ENCODE results near the gene SMARCAD1. TPM values are rescaled to one million over a fixed set of nuclear protein-coding genes. Genes with fewer than 3 reads are reported as not detected.

SMARCAD1 gene
- total RNA-seq, 1 experiment from 2014 or later, result 17.0 TPM

DNA sequence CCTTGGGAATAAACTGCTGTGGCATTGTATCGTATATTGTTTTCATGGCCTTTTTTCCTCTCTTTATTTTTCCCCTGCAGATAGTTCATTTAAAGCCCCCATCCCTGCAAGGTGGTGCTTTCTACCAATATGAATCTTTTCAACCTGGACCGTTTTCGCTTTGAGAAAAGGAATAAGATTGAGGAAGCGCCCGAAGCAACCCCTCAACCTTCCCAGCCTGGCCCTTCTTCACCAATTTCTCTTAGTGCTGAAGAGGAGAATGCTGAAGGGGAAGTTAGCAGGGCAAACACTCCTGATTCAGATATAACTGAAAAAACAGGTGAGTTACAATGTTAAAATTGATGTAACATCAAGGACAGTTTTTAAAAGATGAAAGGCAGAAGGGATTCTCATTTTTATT lies 601 bp downstream of the SMARCAD1 start:
- Histone ChIP-seq H2AFZ (ENCODE audit: low read length) (peak overlapping the region; percentile 98), H3K79me2 (ENCODE audit: low read length) (peaks cover 31% of the 10 kb centered on the region), H3K36me3 (ENCODE audit: low read depth, low read length) (peaks cover 18% of the 10 kb centered on the region; the same call in 1 of the 2 replicates), H3K4me3 (ENCODE audit: low read length) (peak overlapping the region; percentile 83), H3K4me1 (ENCODE audit: insufficient read depth, low read length) (peaks cover 18% of the 10 kb centered on the region), H3K4me2 (ENCODE audit: low read length) (peak overlapping the region; percentile 89), H3K27ac (ENCODE audit: low read length) (no peak overlapping the region), H3K9ac (ENCODE audit: low read length) (peak overlapping the region; percentile 98), H3K9me3 (ENCODE audit: low read length) (no peaks in the 10 kb centered on the region), H4K20me1 (ENCODE audit: low read length) (no peaks in the 10 kb centered on the region), H3K27me3 (ENCODE audit: low read length) (no peaks in the 10 kb centered on the region), H3K9me2 (replicated peaks; ENCODE audit: low read length) (no peaks in the 10 kb centered on the region), H3F3A (ENCODE audit: low read length, unreplicated experiment) (no peaks in the 10 kb centered on the region)
- ATAC-seq (no peak), DNase-seq (no peak)
- intact Hi-C loops (cut with micrococcal nuclease), result no loop called here
- ChIA-PET CTCF (no interaction called here), POLR2A (ENCODE audit: unreplicated experiment) (no interaction called here)
- TF ChIP-seq, protein P1, sequence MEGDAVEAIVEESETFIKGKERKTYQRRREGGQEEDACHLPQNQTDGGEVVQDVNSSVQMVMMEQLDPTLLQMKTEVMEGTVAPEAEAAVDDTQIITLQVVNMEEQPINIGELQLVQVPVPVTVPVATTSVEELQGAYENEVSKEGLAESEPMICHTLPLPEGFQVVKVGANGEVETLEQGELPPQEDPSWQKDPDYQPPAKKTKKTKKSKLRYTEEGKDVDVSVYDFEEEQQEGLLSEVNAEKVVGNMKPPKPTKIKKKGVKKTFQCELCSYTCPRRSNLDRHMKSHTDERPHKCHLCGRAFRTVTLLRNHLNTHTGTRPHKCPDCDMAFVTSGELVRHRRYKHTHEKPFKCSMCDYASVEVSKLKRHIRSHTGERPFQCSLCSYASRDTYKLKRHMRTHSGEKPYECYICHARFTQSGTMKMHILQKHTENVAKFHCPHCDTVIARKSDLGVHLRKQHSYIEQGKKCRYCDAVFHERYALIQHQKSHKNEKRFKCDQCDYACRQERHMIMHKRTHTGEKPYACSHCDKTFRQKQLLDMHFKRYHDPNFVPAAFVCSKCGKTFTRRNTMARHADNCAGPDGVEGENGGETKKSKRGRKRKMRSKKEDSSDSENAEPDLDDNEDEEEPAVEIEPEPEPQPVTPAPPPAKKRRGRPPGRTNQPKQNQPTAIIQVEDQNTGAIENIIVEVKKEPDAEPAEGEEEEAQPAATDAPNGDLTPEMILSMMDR (conservative IDR thresholded peaks at IDR 0.05; ENCODE audit: low read depth, low read length), result no peak
- no peak for TF ChIP-seq EZH2 (IDR thresholded peaks at IDR 0.05; ENCODE audit: low read length, unreplicated experiment)
- TF ChIP-seq EZH2phosphoT487 (IDR thresholded peaks at IDR 0.05; ENCODE audit: borderline replicate concordance, low read length), result no peak
- BruUV-seq (replicated peaks), result no TSS peak

DNA sequence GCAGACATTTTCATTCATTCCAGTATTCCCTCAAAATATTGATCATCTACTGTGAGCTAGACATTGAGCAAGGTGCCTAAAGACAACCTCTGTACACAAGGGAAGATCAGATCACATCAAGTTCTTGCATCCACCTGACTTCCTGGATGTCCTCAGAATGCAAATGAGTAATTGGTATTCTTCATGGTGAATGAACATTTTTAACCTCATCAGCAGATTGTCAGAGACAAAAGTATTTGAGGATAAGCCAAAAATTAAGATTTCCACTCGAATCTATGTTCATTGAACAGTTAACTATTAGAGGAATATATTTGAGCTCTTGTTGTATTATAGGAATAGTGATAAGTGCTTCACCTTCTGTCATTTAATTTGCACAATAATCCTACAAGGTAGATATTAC lies 1.3 kb downstream of the SMARCAD1 start:
- H3K4me2 ChIP-seq (ENCODE audit: low read length), result peak overlapping the region; percentile 89
- ChIA-PET CTCF (no interaction called here), POLR2A (ENCODE audit: unreplicated experiment) (no interaction called here)
- H3K4me3 ChIP-seq (ENCODE audit: low read length), result peak overlapping the region; percentile 83
- 0 out of 2 replicates have a peak overlapping the region, but pooled peaks have one; percentile 98 for H3K9ac ChIP-seq (ENCODE audit: low read length)
- intact Hi-C loops (cut with micrococcal nuclease), result no loop called here
- H3K27ac ChIP-seq (ENCODE audit: low read length), result no peak overlapping the region
- no peak for ATAC-seq
- H3F3A ChIP-seq (ENCODE audit: low read length, unreplicated experiment), result no peaks in the 10 kb centered on the region
- H3K9me2 ChIP-seq (replicated peaks; ENCODE audit: low read length), result no peaks in the 10 kb centered on the region
- TF ChIP-seq EZH2 (IDR thresholded peaks at IDR 0.05; ENCODE audit: low read length, unreplicated experiment) (no peak), EZH2phosphoT487 (IDR thresholded peaks at IDR 0.05; ENCODE audit: borderline replicate concordance, low read length) (no peak)
- TF ChIP-seq, protein P1 (conservative IDR thresholded peaks at IDR 0.05; ENCODE audit: low read depth, low read length), result no peak
- DNase-seq, result no peak
- H3K9me3 ChIP-seq (ENCODE audit: low read length), result no peaks in the 10 kb centered on the region
- peaks cover 21% of the 10 kb centered on the region; the same call in 1 of the 2 replicates for H3K36me3 ChIP-seq (ENCODE audit: low read depth, low read length)
- peaks cover 31% of the 10 kb centered on the region for H3K79me2 ChIP-seq (ENCODE audit: low read length)
- H4K20me1 ChIP-seq (ENCODE audit: low read length), result no peaks in the 10 kb centered on the region
- no peaks in the 10 kb centered on the region for H3K27me3 ChIP-seq (ENCODE audit: low read length)
- H2AFZ ChIP-seq (ENCODE audit: low read length), result no peak overlapping the region
- H3K4me1 ChIP-seq (ENCODE audit: insufficient read depth, low read length), result peaks cover 18% of the 10 kb centered on the region
- no TSS peak for BruUV-seq (replicated peaks)

DNA sequence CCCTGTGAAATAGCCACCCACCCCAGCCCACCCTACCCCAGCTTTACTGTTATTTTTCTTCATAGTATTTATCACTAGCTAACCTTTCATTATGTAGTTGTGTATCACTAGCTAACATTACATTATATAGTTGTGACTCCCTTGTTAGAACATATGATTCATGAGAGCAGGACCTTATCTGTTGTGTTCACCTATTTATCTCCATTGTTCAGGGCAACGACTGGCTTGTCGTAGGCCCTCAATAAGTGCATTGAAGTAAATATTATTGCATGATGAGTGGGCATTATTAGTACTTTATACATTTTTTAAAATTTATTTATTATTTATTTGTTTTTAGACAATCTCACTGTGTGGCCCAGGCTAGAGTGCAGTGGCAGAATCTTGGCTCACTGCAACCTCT lies 4.2 kb downstream of the SMARCAD1 start:
- Histone ChIP-seq H3K9ac (ENCODE audit: low read length) (no peak overlapping the region), H4K20me1 (ENCODE audit: low read length) (no peaks in the 10 kb centered on the region), H2AFZ (ENCODE audit: low read length) (no peak overlapping the region), H3K27me3 (ENCODE audit: low read length) (no peaks in the 10 kb centered on the region), H3K9me2 (replicated peaks; ENCODE audit: low read length) (no peaks in the 10 kb centered on the region), H3K36me3 (ENCODE audit: low read depth, low read length) (peaks cover 31% of the 10 kb centered on the region), H3K4me1 (ENCODE audit: insufficient read depth, low read length) (peaks cover 18% of the 10 kb centered on the region), H3K4me2 (ENCODE audit: low read length) (no peak overlapping the region), H3F3A (ENCODE audit: low read length, unreplicated experiment) (no peaks in the 10 kb centered on the region), H3K4me3 (ENCODE audit: low read length) (no peak overlapping the region), H3K79me2 (ENCODE audit: low read length) (peaks cover 41% of the 10 kb centered on the region), H3K27ac (ENCODE audit: low read length) (no peak overlapping the region), H3K9me3 (ENCODE audit: low read length) (no peaks in the 10 kb centered on the region)
- ATAC-seq (no peak), DNase-seq (no peak)
- TF ChIP-seq EZH2 (IDR thresholded peaks at IDR 0.05; ENCODE audit: low read length, unreplicated experiment) (no peak), EZH2phosphoT487 (IDR thresholded peaks at IDR 0.05; ENCODE audit: borderline replicate concordance, low read length) (no peak)
- TF ChIP-seq, protein P1 (conservative IDR thresholded peaks at IDR 0.05; ENCODE audit: low read depth, low read length), result no peak
- ChIA-PET CTCF (no interaction called here), POLR2A (ENCODE audit: unreplicated experiment) (no interaction called here)
- no TSS peak for BruUV-seq (replicated peaks)
- intact Hi-C loops (cut with micrococcal nuclease), result no loop called here
